HCEC 1CT (cell line): Measurements from ENCODE around the gene RAF1.
"Not testable (repeated sequence)": the region's sequence is repeated elsewhere in the genome, so short reads cannot be mapped to it uniquely, and the experiment has no call there.

Source experiments
- DNase-seq: peaks from one replicate; pipeline ENCODE4 v3.0.0-alpha.2; 2017

RAF1 gene

DNA sequence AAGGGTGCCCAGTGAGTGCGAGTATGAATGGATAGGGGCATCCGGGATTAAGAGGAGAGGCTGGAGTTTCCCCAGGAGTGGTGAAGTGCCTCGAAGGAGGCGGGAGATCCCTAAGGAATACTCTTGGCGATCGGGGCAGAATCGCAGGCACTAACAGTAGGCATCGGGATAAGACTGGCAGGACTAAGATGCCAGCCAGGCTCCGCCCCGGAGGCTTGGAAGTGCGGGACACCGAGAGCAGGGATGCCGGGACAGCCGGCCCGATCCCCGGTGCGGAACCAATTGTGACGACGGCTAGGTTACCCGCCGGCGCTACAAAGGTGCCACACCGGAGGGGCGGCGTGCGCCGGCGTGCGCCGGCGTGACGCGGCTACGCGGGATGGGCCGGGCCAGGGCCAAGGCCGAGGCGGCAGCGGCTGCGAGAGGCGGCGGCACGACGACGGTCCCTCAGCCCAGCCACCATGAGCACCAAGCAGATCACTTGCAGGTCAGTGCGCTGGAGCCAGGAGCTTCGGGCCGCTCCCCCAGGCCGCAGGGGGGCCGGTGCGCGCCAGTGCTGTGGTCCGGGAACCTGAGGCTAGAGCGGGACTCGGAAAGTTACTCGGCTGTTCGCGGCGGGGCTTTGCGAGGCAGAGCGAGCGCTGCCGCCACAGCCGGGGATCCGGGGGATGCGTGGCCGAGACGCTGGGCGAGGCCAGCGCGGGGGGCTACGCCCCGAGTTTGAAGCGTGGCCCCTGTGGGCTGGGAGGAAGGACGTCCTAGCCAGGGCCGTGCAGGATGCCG lies 107.0 kb downstream of the RAF1 start, which contains the start of gene MKRN2:
TSS of gene MKRN2 (plus strand) at position 398 of the 783 bp plus-strand sequence. CDS start at position 462, 64 bp downstream.
- DNase-seq, result peak; percentile 78

DNA sequence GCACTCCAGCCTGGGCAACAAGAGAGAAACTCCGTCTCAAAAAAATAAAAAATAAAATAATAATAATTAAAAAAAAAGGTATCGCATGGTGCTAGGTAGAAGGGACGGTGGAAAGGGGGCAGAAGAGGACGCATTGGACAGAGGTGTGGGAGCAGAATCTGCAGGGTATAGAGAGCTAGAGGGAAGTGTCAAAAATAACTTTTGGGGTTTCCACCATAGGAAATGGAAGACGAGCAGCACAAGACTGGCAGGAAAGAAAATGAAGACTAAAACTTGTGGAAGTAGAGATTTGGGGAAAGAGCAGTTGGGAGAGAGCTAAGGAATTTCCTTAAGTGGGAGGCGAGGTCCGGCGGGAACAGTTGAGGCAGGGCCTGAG lies 107.6 kb downstream of the RAF1 start:
- no peak for DNase-seq

DNA sequence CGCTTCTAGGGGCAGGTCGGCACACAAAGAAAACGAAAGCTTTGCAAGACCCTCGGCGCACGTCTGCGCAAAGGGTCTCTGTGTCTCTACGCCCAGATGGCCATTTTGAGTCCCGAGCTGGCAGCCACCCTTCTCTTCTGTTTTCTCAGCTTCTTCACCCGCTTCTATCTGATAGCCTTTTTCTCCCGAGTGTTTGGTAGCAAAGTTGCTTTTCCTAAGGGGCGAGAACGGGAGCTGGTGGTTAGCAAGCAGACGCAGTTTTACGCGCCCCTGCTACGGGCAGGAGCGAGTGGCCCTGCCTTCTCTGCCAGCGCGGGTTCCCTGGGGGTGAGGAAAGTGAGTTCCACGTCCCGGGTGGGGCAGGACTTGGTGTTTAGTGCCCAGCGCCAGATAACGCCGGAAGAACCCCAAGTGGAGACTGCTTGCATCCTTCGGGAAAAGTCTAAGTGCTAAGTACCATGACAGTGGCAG lies 110.0 kb downstream of the RAF1 start:
- DNase-seq, result peak; percentile 46

DNA sequence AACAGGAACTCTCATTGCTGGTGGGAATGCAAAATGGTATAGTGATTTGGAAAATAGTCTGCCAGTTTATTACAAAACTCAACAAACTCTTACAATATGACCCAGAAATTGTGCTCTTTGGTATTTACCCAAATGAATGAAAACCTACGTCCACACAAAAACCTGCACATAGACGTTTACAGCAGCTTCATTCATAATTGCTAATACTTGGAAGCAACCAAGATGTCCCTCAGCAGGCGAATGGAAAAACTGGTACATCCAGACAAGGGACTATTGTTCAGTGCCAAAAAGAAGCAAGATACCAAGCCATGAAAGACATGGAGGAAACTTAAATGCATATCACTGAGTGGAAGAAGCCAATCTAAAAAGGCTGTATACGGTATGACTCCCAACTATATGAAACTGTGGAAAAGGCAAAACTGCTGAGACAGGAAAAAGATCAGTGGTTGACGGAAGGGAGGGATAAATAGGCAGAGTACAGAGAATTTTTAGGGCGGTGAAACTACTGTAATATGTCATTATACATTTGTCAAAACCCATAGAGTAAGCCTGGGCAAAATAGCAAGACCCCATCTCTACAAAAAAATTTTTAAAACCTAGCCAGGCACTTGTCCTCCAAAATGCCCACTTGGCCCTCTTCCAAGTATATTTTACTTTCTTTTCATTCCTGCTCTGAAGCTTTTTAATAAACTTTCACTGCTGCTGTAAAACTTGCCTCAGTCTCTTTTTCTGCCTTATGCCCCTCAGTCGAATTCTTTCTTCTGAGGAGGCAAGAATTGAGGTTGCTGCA lies 113.8 kb downstream of the RAF1 start:
- DNase-seq, result no peak

DNA sequence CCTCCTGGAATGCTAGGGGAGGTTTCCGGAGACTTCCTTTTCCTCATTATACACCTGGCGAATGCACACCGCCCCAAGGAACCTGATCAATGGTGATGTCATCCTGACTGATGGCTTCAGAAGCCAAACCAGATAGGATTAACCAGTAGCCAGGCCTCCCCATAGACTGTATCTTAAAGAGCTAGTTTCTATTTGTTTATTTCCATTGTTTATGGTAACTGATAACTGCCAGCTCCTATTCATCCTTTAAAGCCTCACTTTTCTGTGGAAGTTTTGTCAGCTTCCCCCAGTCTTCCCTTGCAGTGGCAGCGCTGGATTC lies 118.5 kb downstream of the RAF1 start, which contains the start of gene MKRN2OS:
TSS of gene MKRN2OS (minus strand) at position 27 of the 319 bp plus-strand sequence. CDS start 35 bp downstream, outside the sequence.
- DNase-seq, result no peak

DNA sequence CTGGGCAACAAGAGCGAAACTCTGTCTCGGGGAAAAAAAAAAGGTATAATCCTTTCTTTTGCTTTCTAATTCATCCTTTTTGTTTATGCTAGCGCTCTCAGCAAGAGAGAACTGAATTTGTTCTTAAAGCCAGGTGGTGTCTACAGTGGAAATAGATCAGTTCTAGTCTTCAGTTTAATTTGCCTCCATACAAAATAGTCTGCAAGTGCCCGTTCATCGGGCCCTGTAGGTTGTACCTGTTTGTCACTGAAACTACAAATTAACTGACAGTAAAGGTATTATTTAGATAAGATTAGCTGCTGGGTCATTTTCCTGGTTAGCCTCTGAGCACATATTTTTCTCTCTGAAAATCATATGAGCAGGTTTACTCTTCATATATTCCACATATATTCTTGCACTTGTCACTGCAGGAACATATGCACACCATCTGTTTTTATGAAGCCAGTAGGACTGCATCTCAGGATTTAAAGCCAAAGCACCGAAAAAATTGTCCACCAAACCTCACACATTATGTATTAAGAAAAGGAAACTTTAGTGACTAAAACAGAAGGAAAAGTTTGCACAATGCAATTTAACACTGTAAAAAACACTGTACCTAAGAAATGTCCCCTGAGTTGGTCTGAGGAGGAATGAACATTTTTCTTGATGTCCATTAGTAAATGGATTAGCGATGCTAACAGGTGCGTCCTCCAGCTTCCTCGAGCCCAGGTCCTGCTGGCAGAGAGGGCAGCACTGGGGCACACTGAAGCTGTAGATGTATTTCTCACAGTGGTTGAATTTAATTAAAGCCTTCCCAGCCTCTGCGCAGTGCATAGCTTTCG lies 119.1 kb downstream of the RAF1 start:
- DNase-seq, result no peak

DNA sequence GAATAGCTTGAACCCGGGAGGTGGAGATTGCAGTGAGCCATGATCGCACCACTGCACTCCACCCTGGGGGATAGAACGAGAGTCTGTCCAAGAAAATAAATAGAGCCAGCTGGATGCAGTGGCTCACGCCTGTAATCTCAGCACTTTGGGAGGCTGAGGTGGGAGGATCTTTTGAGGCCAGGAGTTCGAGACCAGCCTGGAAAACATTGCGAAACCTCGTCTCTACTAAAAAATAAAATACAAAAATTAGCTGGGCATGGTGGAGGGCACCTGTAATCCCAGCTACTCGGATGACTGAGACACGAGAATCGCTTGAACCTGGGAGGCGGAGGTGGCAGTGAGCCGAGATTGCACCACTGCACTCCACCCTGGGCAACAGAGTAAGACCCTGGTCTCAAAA lies 120.4 kb downstream of the RAF1 start:
- not testable (repeated sequence) for DNase-seq

DNA sequence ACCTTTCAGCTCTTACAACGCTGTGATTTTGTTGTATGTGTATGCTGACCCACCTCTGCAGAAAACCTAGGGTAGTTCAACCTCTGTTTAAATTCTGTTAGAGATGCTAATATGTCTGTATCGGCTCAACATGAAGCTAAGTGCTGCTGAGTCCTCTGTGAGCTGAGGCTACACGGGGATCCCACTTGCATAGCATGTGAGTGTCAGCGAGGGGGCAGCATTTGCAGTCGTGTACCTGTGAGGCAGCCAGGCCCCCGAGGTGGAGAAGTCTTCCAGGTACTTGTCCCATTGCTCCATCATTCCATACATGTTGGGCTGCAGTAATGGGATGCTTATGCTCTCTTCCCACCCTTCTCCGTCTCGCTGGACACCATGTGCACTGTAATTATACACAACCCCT lies 122.3 kb downstream of the RAF1 start:
- DNase-seq, result no peak

DNA sequence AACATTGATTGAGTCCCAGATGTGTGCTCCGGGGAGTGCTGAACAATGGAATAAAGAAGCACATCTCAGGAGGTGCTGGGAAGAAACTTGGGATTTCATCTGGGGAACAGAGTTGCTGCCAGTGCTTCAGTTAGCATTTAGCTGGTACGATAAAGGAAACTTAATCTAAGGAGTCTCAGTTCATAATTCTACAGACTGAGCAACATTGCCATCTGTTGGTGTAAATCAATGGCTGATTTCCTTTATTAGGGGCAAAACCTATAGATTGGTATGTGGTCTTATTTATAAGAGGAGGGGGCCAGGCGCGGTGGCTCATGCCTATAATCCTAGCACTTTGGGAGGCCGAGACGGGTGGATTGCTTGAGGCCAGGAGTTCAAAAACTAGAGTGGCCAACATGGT lies 127.5 kb downstream of the RAF1 start:
- DNase-seq, result no peak
